HEK293 (cell line): ENCODE measurements around the gene ZDHHC1.

Experiments
- CTCF ChIA-PET: fragments of 350-600 bp; formaldehyde crosslinking; extraction: SDS; loops from one replicate; lab custom pipeline; 2021; ENCODE audit warnings: antibody characterized with exemption; lab: Yijun Ruan, JAX
- POLR2A ChIA-PET: fragments of 300-600 bp; formaldehyde crosslinking; extraction: SDS; loops from one replicate; lab custom pipeline; 2020; ENCODE audit warnings: antibody characterized with exemption, inconsistent platforms; lab: Yijun Ruan, JAX
- H3K27ac ChIP-seq: fragments of 200-500 bp; sonication (Bioruptor generic); 2 replicates; pipeline ENCODE4 v1.5.1; 2014; ENCODE audit warnings: low read depth, low read length, control low read depth, inconsistent platforms; ENCODE audit errors: extremely low read depth
- H3K36me3 ChIP-seq, 2 experiments: fragments of 200-500 bp in 1 of 2; sonication (Bioruptor generic) in 1 of 2; 1 replicate in 1 of 2; 2 replicates in 1 of 2; pipeline ENCODE4 v1.5.1; 2014 to 2017; ENCODE audit warnings: inconsistent platforms in 2 of 2, low read length in 2 of 2; ENCODE audit not compliant: control insufficient read depth in 2 of 2, insufficient read depth in 1 of 2
- H3K4me1 ChIP-seq: fragments of 200-500 bp; sonication (Bioruptor generic); 2 replicates; pipeline ENCODE4 v1.5.1; 2014; ENCODE audit warnings: mild to moderate bottlenecking, low read length, inconsistent platforms; ENCODE audit not compliant: control insufficient read depth, insufficient read depth
- H3K4me3 ChIP-seq: 2 replicates; pipeline ENCODE4 v1.5.1; 2011; ENCODE audit warnings: low read depth, mild to moderate bottlenecking, control low read depth, low read length, moderate library complexity
- H3K9me3 ChIP-seq: fragments of 200-500 bp; sonication (Bioruptor generic); 2 replicates; pipeline ENCODE4 v1.5.1; 2014; ENCODE audit warnings: low read depth, low read length, inconsistent platforms; ENCODE audit not compliant: control insufficient read depth, insufficient read depth
- BCL11A ChIP-seq: fragments of 450-650 bp; formaldehyde crosslinking; IDR thresholded peaks from 2 replicates; pipeline ENCODE4 v1.5.1; 2016; ENCODE audit warnings: low read depth, missing biosample characterization, missing genetic modification characterization
- SCRT2 ChIP-seq: fragments of 450-650 bp; formaldehyde crosslinking; IDR thresholded peaks from 2 replicates; pipeline ENCODE4 v1.5.1; 2016; ENCODE audit warnings: missing biosample characterization, missing genetic modification characterization
- ZBTB1 ChIP-seq: fragments of 450-650 bp; formaldehyde crosslinking; IDR thresholded peaks from 2 replicates; pipeline ENCODE4 v1.5.1; 2016; ENCODE audit warnings: missing biosample characterization, missing genetic modification characterization
- ZBTB20 ChIP-seq: fragments of 450-650 bp; formaldehyde crosslinking; IDR thresholded peaks from 2 replicates; pipeline ENCODE4 v1.5.1; 2016; ENCODE audit warnings: missing biosample characterization, missing genetic modification characterization
- ZBTB21 ChIP-seq: fragments of 450-650 bp; formaldehyde crosslinking; IDR thresholded peaks from 2 replicates; pipeline ENCODE4 v1.5.1; 2017; ENCODE audit warnings: missing biosample characterization, missing genetic modification characterization
- ZNF174 ChIP-seq: fragments of 450-650 bp; formaldehyde crosslinking; IDR thresholded peaks from 2 replicates; pipeline ENCODE4 v1.5.0; 2017; ENCODE audit warnings: missing biosample characterization, mild to moderate bottlenecking, missing genetic modification characterization
- ZNF214 ChIP-seq: fragments of 450-650 bp; formaldehyde crosslinking; IDR thresholded peaks from 2 replicates; pipeline ENCODE4 v1.5.1; 2017; ENCODE audit warnings: missing biosample characterization, mild to moderate bottlenecking, missing genetic modification characterization, borderline replicate concordance
- ZNF248 ChIP-seq: fragments of 450-650 bp; formaldehyde crosslinking; IDR thresholded peaks from 2 replicates; pipeline ENCODE4 v1.5.1; 2017; ENCODE audit warnings: missing biosample characterization, missing genetic modification characterization
- ZNF266 ChIP-seq: fragments of 450-650 bp; formaldehyde crosslinking; IDR thresholded peaks from 2 replicates; pipeline ENCODE4 v1.5.1; 2016; ENCODE audit warnings: missing biosample characterization, missing genetic modification characterization, low read depth
- ZNF350 ChIP-seq: fragments of 450-650 bp; formaldehyde crosslinking; IDR thresholded peaks from 2 replicates; pipeline ENCODE4 v1.5.0; 2017; ENCODE audit warnings: missing biosample characterization, mild to moderate bottlenecking, missing genetic modification characterization
- ZNF416 ChIP-seq: fragments of 450-650 bp; formaldehyde crosslinking; IDR thresholded peaks from 2 replicates; pipeline ENCODE4 v1.5.1; 2016; ENCODE audit warnings: missing biosample characterization, missing genetic modification characterization
- ZNF596 ChIP-seq: fragments of 450-650 bp; IDR thresholded peaks from 2 replicates; pipeline ENCODE4 v1.5.0; 2018; ENCODE audit warnings: missing biosample characterization, mild to moderate bottlenecking, missing genetic modification characterization, moderate library complexity
- ZNF677 ChIP-seq: fragments of 450-650 bp; IDR thresholded peaks from 2 replicates; pipeline ENCODE4 v1.5.0; 2018; ENCODE audit warnings: missing biosample characterization, mild to moderate bottlenecking, missing genetic modification characterization, moderate library complexity
- ZNF707 ChIP-seq: fragments of 450-650 bp; formaldehyde crosslinking; IDR thresholded peaks from 2 replicates; pipeline ENCODE4 v1.5.1; 2016; ENCODE audit warnings: missing biosample characterization, missing genetic modification characterization
- ZNF791 ChIP-seq: fragments of 450-650 bp; formaldehyde crosslinking; IDR thresholded peaks from 2 replicates; pipeline ENCODE4 v1.5.1; 2016; ENCODE audit warnings: missing biosample characterization, missing genetic modification characterization
- ZSCAN30 ChIP-seq: fragments of 450-650 bp; IDR thresholded peaks from 2 replicates; pipeline ENCODE4 v1.5.1; 2018; ENCODE audit warnings: missing biosample characterization, mild to moderate bottlenecking, missing genetic modification characterization, moderate library complexity
- TF ChIP-seq, protein P1 (sequence below): fragments of 450-650 bp; formaldehyde crosslinking; IDR thresholded peaks from 2 replicates; pipeline ENCODE4 v1.5.1; 2017; ENCODE audit warnings: missing biosample characterization, missing genetic modification characterization
- TF ChIP-seq, protein P2 (sequence below): fragments of 450-650 bp; formaldehyde crosslinking; IDR thresholded peaks from 2 replicates; pipeline ENCODE4 v1.5.1; 2016; ENCODE audit warnings: missing biosample characterization, missing genetic modification characterization
- TF ChIP-seq, protein P3 (sequence below): fragments of 450-650 bp; formaldehyde crosslinking; optimal IDR thresholded peaks from 2 replicates; pipeline ENCODE3; 2016; ENCODE audit warnings: missing biosample characterization, mild to moderate bottlenecking, missing genetic modification characterization

Gene ZDHHC1

DNA sequence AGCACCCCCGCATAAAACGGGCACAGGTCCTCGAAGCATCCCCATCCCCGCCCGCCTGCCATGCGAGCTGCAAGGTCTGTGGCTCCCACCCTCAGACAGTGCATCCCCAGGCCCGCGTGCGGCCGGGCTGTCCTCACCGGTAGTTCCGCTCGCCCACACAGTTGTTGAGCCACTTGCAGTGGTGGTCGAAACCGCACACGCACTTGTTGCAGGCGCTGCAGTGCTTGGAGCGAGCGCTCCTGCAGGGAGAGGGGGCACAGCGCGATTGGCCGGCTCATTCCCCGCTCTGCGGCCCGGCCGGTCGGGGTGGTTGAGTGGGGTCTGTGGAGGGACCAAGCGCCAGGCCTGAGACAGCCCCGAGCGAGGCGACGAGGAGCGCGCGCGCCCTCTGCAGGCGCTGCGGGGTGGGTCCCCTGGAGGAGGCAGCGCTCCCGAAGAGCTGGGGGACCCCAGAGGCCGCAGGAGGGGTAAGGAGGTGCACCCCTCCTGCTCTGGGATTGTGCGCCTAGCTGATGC is 17.0 kb downstream of the ZDHHC1 start:
- Histone ChIP-seq H3K36me3 (no peaks in the 10 kb centered on the region), H3K27ac (no peak overlapping the region), H3K4me1 (peaks cover 8% of the 10 kb centered on the region), H3K9me3 (no peaks in the 10 kb centered on the region), H3K4me3 (no peak overlapping the region)
- POLR2A ChIA-PET = no interaction called here
- TF ChIP-seq ZNF350 (no peak), SCRT2 (peak; percentile 73)
- CTCF ChIA-PET = interaction anchor here (0.7 to 1.3 kb wide), 4 partner anchors 66 to 121 kb away, joined by 3 to 5 read pairs (median 3); partner anchors contain the start of genes KCTD19 and LRRC36

DNA sequence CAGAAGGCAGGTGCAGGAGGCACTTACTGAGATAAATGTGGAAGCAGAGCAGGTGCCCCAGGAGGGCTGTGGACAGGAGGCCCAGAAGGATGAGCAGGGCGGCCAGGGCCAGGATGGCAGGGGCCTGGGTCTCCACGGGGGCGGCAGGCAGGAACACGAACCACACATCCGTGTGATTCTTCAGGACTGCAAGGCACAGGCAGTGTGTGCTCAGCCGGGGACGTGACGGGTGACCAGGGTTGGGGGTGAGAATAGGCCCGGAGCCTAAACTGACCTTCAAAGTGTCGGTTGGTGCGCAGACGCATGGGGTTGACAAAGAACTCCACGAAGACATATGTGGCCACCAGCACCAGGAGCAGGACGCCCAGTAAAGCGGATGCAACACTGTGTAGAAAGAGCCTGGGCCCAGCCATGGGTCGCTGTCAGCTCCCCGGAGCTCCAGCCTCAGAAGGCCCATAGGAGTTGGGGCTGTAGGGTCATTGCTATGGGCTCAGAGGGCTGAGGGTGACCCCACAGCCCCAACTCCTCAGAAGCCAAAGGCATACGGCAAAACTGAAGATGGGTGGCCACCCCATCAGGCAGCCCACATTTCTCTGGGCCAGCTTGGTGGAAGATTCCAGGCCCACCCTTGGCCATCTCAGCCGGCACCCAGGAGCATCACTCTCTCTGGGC is 17.6 kb downstream of the ZDHHC1 start:
- H3K4me1 ChIP-seq = peaks cover 8% of the 10 kb centered on the region
- POLR2A ChIA-PET = no interaction called here

DNA sequence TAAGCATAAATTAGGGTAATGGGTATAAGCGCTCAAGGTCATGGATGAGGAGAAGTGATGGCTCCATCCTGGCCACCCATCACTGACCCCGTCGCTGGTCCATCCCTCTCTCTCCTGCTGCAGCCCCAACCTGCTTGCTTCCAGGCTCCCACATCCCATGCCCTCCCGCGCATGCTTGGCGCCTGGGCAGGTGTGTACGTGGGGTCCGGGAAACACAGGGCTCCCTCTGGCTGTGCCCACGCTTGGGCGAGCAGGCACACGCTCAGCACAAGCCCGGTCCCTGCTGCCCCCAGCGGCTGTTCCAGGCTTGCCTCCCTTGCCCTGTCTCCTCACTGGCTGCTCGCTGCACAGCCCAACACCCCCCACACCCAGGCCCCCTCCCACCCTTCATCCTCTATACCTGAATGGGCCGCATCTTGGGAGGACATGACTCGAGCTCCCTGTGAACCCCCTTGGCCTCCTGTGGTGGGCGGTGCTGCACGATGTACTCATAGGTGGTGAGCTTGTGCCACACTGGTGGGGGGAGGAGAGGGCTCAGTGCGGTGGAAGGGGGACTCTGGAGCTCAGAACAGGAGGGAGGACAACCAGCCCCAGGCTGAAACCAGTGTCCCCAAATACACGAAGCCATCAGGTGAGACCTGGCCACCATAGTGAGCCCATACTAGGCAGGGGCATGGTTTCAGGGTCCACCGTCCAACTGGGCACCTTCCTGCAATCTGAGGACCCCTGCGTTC is 18.3 kb downstream of the ZDHHC1 start:
- Histone ChIP-seq H3K4me3 (no peak overlapping the region), H3K36me3 (no peaks in the 10 kb centered on the region), H3K4me1 (peaks cover 10% of the 10 kb centered on the region), H3K27ac (no peak overlapping the region), H3K9me3 (no peaks in the 10 kb centered on the region)
- CTCF ChIA-PET = no interaction called here
- POLR2A ChIA-PET = no interaction called here
- TF ChIP-seq ZNF677 (tag by site-specific recombination) = no peak
- TF ChIP-seq, protein P1, sequence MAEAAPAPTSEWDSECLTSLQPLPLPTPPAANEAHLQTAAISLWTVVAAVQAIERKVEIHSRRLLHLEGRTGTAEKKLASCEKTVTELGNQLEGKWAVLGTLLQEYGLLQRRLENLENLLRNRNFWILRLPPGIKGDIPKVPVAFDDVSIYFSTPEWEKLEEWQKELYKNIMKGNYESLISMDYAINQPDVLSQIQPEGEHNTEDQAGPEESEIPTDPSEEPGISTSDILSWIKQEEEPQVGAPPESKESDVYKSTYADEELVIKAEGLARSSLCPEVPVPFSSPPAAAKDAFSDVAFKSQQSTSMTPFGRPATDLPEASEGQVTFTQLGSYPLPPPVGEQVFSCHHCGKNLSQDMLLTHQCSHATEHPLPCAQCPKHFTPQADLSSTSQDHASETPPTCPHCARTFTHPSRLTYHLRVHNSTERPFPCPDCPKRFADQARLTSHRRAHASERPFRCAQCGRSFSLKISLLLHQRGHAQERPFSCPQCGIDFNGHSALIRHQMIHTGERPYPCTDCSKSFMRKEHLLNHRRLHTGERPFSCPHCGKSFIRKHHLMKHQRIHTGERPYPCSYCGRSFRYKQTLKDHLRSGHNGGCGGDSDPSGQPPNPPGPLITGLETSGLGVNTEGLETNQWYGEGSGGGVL = 0 out of 2 replicates have a peak, but pooled peaks have one; percentile 16

More for the DNA sequence above, 17.6 kb downstream of the ZDHHC1 start:
- CTCF ChIA-PET = interaction anchor here (1.0 to 1.3 kb wide), 3 partner anchors 72 to 120 kb away, joined by 3 to 5 read pairs (median 3); partner anchors contain the start of genes KCTD19 and LRRC36
- TF ChIP-seq ZBTB21 (tag by site-specific recombination) (no peak), BCL11A (tag by site-specific recombination) (no peak), ZNF266 (no peak), ZSCAN30 (no peak), ZNF174 (tag by site-specific recombination) (no peak), ZBTB20 (tag by site-specific recombination) (no peak), ZNF707 (no peak), ZNF791 (tag by site-specific recombination) (no peak), ZNF214 (tag by site-specific recombination) (no peak), ZNF248 (tag by site-specific recombination) (no peak), ZNF596 (tag by site-specific recombination) (no peak), ZBTB1 (tag by site-specific recombination) (no peak), ZNF416 (no peak)
- TF ChIP-seq, protein P2, sequence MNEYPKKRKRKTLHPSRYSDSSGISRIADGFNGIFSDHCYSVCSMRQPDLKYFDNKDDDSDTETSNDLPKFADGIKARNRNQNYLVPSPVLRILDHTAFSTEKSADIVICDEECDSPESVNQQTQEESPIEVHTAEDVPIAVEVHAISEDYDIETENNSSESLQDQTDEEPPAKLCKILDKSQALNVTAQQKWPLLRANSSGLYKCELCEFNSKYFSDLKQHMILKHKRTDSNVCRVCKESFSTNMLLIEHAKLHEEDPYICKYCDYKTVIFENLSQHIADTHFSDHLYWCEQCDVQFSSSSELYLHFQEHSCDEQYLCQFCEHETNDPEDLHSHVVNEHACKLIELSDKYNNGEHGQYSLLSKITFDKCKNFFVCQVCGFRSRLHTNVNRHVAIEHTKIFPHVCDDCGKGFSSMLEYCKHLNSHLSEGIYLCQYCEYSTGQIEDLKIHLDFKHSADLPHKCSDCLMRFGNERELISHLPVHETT = no peak
- TF ChIP-seq, protein P3, sequence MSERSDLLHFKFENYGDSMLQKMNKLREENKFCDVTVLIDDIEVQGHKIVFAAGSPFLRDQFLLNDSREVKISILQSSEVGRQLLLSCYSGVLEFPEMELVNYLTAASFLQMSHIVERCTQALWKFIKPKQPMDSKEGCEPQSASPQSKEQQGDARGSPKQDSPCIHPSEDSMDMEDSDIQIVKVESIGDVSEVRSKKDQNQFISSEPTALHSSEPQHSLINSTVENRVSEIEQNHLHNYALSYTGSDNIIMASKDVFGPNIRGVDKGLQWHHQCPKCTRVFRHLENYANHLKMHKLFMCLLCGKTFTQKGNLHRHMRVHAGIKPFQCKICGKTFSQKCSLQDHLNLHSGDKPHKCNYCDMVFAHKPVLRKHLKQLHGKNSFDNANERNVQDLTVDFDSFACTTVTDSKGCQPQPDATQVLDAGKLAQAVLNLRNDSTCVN (tag by site-specific recombination) = no peak
- Histone ChIP-seq H3K27ac (no peak overlapping the region), H3K36me3 (no peaks in the 10 kb centered on the region), H3K9me3 (no peaks in the 10 kb centered on the region), H3K4me3 (no peak overlapping the region)
